ENCODE measurements around the gene CFAP251. TPM values are rescaled to one million over a fixed set of nuclear protein-coding genes. Genes with fewer than 3 reads are reported as not detected.

The CFAP251 gene
- total RNA-seq, 1 donor from 2014 or later, result 1.2 TPM

DNA sequence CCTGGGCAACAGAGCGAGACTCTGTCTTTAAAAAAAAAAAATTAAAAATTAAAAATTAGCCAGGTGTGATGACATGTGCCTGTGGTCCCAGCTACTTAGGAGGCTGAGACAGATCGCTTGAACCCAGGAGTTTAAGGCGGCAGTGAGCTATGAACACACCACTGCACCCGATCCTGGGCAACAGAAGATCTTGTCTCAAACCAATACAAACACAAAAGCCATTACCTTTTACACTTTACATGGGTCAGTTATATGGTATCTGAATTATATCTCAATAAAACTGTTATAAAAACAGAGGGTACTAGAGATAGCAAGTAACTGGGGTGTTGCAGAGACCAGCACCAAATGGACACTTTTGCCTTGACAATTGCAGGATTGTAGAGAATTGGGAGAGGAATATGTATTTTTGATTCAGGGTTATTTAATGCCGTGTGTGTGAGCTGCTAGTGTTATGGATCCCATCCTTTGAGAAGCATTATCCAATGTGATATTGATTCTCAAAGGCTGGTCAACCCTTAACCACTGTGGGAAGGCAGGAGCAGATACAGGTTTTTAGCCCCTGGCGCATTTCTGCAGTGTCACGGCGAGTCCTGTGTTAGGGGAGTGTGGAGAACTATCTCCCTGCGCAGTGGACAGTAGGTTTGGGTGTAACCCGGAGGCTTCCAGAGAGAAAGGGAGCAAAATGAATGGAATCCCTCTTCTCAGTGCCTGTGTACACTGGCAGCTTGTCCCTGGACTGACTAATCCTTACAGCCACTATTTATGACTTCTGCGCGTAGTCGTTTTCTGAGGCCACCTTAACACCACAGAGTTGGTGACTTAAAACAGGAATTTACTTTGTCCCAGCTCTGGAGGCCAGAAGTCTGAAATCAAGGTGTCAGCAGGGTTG, 25.5 kb upstream of the CFAP251 start:
- Mint-ChIP-seq H3K9me3 (no peaks in the 10 kb centered on the region), H3K4me3 (no peak overlapping the region), H3K36me3 (ENCODE audit: low read depth) (peaks cover 50% of the 10 kb centered on the region), H3K4me1 (peaks cover 30% of the 10 kb centered on the region), H3K27me3 (no peaks in the 10 kb centered on the region), H3K27ac (no peak overlapping the region)
- ATAC-seq (ENCODE audit: low read depth), result no peak
- ChIA-PET CTCF (interaction anchor here (3.3 kb wide), 1 partner anchor 98 kb away, joined by 30 read pairs; the partner anchor contains the start of gene RHOF), POLR2A (interaction anchor here (0.6 to 1.2 kb wide), 2 partner anchors 91 to 105 kb away, joined by 3 to 4 read pairs; no protein-coding TSS in a partner anchor)
- TF ChIP-seq, protein P1, sequence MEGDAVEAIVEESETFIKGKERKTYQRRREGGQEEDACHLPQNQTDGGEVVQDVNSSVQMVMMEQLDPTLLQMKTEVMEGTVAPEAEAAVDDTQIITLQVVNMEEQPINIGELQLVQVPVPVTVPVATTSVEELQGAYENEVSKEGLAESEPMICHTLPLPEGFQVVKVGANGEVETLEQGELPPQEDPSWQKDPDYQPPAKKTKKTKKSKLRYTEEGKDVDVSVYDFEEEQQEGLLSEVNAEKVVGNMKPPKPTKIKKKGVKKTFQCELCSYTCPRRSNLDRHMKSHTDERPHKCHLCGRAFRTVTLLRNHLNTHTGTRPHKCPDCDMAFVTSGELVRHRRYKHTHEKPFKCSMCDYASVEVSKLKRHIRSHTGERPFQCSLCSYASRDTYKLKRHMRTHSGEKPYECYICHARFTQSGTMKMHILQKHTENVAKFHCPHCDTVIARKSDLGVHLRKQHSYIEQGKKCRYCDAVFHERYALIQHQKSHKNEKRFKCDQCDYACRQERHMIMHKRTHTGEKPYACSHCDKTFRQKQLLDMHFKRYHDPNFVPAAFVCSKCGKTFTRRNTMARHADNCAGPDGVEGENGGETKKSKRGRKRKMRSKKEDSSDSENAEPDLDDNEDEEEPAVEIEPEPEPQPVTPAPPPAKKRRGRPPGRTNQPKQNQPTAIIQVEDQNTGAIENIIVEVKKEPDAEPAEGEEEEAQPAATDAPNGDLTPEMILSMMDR (IDR thresholded peaks at IDR 0.05), result no peak
- no peak for DNase-seq
- intact Hi-C loops (cut with micrococcal nuclease), result no loop called here

DNA sequence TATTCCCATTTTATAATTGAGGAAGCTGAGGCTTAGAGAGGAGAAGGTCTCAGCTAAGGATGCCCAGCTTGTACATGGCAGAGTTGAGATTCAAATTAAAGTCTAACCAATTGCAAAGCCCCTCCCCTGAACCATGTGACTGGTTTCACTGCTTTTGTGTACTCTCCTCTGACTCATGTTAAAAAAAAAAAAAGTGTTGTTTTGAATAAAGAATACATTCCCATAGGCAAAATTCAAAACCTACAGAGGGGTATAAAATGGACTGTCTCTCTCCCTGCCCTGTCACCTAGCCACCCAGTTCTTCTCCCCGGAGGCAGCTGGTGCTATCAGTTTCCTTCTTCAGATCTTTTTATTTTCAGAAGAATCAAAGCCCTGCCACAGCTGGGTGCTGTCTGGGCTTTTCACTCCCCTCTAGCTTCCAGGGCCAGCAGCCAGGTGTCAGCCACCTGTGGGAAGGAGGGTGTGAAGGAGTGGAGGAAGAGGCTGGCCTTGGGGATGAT, 24.4 kb upstream of the CFAP251 start:
- TF ChIP-seq, protein P1 (IDR thresholded peaks at IDR 0.05), result no peak
- no peaks in the 10 kb centered on the region for H3K27me3 Mint-ChIP-seq
- no peak overlapping the region for H3K4me3 Mint-ChIP-seq
- peaks cover 47% of the 10 kb centered on the region for H3K36me3 Mint-ChIP-seq (ENCODE audit: low read depth)
- no peak for DNase-seq
- H3K9me3 Mint-ChIP-seq, result no peaks in the 10 kb centered on the region
- H3K27ac Mint-ChIP-seq, result no peak overlapping the region
- ChIA-PET CTCF (interaction anchor here (3.3 kb wide), 1 partner anchor 99 kb away, joined by 30 read pairs; the partner anchor contains the start of gene RHOF), POLR2A (interaction anchor here (0.6 kb wide), 2 partner anchors 106 to 194 kb away, joined by 4 to 9 read pairs; no protein-coding TSS in a partner anchor)
- intact Hi-C loops (cut with micrococcal nuclease), result no loop called here
- H3K4me1 Mint-ChIP-seq, result peaks cover 20% of the 10 kb centered on the region
- no peak for ATAC-seq (ENCODE audit: low read depth)

DNA sequence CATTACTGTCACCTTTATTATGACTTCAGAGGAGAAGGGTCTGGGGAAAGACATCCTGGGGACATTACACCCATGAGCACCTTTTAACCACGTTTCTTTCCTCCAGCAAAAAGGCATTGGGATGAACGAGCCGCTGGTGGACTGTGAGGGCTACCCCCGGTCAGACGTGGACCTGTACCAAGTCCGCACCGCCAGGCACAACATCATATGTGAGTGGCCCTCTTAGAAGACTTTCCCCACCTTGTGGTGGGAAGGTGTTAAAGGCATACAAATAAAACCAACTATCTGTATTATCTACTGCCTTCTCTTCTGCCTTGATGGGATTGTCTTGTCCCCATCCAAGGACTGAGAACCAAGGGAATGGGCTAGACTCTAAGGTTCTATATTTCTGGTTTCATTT, 23.8 kb upstream of the CFAP251 start:
- intact Hi-C loops (cut with micrococcal nuclease), result no loop called here
- POLR2A ChIA-PET, result no interaction called here
- no peak for DNase-seq

DNA sequence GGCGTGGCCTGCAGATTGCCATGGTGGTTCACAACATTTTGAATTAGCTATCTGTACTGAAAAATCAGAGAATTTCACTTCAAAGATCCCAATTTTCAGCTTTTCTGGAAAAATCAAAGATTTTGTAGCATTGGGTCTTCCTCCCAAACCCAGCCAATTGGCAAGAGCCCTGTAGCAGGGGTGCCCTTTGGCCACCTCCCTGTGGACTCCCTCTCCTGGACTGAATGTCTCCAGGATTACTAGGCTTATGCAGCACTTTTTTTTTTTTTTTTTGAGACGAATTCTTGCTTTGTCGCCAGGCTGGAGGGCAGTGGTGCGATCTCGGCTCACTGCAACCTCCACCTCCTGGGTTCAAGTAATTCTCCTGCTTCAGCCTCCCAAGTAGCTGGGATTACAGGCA, 20.1 kb upstream of the CFAP251 start:
- Mint-ChIP-seq H3K4me1 (peaks cover 4% of the 10 kb centered on the region), H3K36me3 (ENCODE audit: low read depth) (peaks cover 76% of the 10 kb centered on the region), H3K4me3 (no peak overlapping the region), H3K9me3 (no peaks in the 10 kb centered on the region), H3K27me3 (no peaks in the 10 kb centered on the region), H3K27ac (no peak overlapping the region)
- CTCF ChIA-PET, result no interaction called here
- TF ChIP-seq, protein P1 (IDR thresholded peaks at IDR 0.05), result no peak
- intact Hi-C loops (cut with micrococcal nuclease), result no loop called here
- DNase-seq (no peak), ATAC-seq (ENCODE audit: low read depth) (no peak)
- POLR2A ChIA-PET, result no interaction called here

More for the DNA sequence above, 23.8 kb upstream of the CFAP251 start:
- H3K27ac Mint-ChIP-seq, result no peak overlapping the region
- H3K4me1 Mint-ChIP-seq, result peaks cover 14% of the 10 kb centered on the region
- no peak overlapping the region for H3K4me3 Mint-ChIP-seq
- H3K27me3 Mint-ChIP-seq, result no peaks in the 10 kb centered on the region
- H3K36me3 Mint-ChIP-seq (ENCODE audit: low read depth), result peaks cover 53% of the 10 kb centered on the region
- ATAC-seq (ENCODE audit: low read depth), result no peak
- CTCF ChIA-PET, result interaction anchor here (1.4 to 3.3 kb wide), 2 partner anchors 100 kb away, joined by 7 to 30 read pairs; partner anchors contain the start of gene RHOF
- no peaks in the 10 kb centered on the region for H3K9me3 Mint-ChIP-seq
- TF ChIP-seq, protein P1 (IDR thresholded peaks at IDR 0.05), result no peak

DNA sequence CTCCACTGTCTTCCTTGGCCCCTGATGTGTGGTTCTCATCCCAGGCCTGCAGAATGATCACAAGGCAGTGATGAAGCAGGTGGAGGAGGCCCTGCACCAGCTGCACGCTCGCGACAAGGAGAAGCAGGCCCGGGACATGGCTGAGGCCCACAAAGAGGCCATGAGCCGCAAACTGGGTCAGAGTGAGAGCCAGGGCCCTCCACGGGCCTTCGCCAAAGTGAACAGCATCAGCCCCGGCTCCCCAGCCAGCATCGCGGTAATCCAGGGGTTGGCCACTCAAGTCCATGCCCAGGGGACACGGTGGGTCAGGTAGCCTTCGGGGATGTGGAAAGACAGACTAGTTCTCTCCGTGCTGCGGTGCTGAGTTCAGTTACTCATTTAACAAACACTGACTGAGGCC, 18.8 kb upstream of the CFAP251 start:
- DNase-seq, result no peak
- CTCF ChIA-PET, result no interaction called here

More for the DNA sequence above, 18.8 kb upstream of the CFAP251 start:
- Mint-ChIP-seq H3K27ac (no peak overlapping the region), H3K36me3 (ENCODE audit: low read depth) (peaks cover 74% of the 10 kb centered on the region), H3K27me3 (no peaks in the 10 kb centered on the region), H3K4me1 (no peaks in the 10 kb centered on the region), H3K9me3 (no peaks in the 10 kb centered on the region), H3K4me3 (no peak overlapping the region)
- TF ChIP-seq, protein P1 (IDR thresholded peaks at IDR 0.05), result no peak
- no peak for ATAC-seq (ENCODE audit: low read depth)
- POLR2A ChIA-PET, result no interaction called here
- intact Hi-C loops (cut with micrococcal nuclease), result no loop called here

Data from activated B cell treated with CpG ODN at 0.5 μM for 24 hours (primary cell).